GM19328 (cell line): ENCODE measurements around the gene ACAP2.

Source experiments
- ATAC-seq: cut with Tn5 transposase; IDR thresholded peaks from one replicate; pipeline ENCODE4 v1.9.1; 2021; ENCODE audit warnings: mild to moderate bottlenecking, moderate library complexity; ENCODE audit not compliant: unreplicated experiment

The ACAP2 gene

DNA sequence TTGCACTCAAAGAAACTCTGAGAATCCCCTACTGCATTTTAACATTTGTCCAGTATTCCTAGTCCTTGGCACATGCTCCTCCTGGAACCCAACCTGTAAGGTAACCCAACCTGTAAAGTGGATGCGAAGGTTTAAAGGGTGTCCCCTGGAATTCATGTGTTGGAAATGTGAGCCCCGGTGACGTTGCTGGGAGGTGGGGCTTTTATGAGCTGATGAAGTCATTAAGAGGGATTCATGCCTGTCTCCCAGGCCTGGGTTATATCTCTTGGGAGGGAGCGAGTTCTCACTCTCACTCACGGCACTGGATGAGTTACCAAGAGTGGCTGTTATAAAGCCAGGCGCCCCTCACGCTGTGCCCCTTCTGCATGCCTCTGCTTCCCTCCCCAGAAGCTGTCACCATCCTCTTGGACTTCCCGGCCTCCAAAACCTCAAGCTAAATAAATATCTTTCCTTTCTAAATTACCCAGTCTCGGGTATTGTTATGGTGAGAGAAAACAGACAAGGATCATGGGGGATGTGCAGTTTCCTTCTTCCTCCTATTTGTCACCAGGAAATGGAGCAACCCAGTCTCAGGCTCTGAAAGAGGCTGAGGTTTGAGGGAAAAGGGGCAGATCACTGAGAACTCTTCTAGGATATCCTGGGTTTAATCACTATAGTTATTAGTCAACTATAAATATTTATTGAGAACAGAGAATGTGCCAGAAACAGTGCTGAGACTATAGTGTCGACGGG, 179.5 kb downstream of the ACAP2 start:
- ATAC-seq: no peak

DNA sequence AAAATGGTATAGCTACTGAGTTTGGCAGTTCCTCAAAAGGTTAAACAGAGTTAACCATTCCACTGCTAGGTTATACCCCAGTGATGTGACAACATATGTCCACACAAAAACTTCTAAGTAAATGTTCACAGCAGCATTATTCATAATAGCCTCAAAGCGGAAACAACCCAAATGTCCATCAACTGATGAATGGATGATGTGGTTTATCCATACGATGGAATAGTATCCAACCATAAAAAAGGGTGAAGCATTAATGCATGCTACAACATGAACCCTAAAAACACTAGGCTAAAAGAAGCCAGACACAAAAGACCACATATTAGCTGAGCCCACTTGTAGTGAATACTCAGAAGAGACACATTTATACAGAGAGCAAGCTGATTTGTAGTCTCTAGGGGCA, 180.9 kb downstream of the ACAP2 start:
- no peak for ATAC-seq

DNA sequence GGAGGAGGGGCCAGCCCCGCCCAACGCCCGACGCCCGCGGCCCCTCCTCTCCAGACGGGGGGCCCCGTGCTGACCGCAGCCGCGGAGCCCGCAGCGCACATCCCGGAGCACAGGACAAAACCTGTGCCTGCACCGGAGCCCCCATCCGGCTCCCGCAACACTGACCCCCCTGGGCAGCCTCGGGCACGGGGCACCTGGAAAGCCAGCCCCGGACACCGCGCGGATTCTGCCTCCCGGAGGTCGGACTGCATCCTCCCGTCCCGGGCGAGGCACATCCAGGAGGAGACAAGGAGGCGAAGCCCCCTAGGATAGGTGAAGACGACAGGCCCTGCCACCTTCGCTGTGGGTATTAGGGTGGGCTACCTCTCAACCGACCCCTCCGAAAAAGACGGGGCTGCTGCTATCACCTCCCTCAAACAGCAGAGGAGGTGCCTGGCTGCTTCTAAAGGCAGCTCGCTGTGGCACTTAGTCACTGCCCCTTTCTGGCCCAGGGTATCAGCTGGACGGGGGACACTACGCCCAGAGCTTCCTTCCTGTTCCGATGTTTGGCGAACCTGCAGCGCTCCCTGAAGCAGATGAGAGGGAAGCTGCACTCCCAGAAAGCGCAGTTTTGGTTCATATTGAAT, 182.4 kb downstream of the ACAP2 start:
- peak; percentile 3 for ATAC-seq

DNA sequence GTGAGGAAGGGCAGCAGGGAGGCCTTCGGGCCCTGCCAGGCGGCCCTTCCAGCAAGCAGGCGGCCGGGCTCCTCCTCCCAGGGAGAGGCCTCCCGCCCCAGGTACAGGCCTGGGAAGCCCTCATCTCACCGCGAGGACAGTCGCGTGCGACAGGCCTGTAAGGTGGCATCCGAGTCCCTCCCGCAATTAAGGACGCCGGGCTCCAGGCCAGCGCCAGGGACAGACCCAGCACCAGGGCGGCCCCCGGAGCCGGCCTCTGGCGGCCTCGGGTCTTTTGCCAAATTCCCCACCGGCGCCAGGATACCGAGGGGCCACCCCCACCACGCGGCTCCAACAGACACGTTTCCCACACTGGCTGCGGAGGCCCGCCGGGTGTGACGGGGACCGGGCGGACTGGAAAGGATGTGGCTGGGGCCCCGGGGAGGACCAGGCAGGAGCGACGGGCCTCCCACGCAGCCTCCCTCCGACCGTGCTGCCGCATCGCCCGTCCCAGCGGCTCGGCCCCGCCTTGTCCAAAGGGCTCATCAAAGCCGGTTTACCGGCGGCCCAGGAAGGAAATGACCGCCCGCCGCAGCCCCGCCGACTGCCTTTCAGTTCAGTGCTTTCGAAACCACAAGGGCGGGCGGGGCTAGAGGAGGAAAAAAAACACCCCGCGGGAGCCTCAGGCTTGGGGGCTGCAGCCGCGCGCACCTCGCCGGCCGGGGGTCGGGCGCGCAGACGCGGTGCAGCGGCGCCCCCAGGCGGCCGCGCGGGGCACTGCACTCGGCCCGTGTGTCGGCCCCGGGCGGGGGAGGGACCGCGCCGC, 183.1 kb downstream of the ACAP2 start:
- peak; percentile 70 for ATAC-seq

DNA sequence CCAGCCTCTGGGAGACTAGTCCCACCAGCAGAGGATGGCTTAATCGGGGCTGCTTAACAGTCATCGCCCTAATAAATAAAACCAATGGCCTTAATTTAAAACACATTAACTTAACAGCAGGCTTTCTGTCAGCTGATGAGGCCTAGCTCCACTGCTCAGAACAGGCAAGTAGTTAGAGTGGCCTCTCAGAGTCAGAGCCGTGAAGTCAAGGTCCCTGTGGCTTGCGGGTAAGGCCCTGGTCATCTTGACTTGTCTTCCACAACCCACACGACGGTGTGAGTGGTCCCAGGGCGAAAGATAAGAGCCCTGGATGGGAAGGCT, 183.7 kb downstream of the ACAP2 start:
- no peak for ATAC-seq

DNA sequence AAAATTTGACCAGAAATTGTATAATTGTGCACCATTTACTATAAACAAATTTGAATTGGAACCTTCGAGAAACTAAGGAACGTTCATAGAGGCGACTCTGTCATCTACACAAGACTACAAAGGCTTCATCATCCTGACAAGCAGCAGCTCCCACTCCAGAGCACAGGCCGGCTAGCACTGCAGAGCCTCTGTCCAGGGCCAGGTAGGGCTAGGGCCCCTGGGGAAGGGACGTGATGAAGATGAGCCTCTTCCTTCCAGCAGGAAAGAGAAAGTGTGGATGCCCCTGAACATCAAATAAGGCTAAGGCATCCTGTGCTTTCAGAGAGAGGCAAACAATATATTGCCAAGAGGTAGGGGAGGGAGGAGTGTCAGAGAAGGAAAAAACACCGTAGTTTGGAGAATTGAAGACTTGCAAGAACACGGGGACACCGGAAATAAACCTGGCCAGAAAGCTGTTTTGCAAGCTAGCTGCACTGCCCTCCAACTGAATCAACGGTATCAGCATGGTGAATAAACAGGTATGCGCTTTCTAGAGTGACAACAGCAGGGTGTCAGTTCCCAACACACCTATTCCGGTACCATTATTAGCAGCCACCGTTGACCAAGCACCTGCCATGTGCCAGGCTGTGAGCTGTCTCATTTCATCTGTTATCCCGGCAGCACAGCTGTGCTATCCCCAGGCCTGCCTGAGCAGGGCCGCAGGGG, 184.2 kb downstream of the ACAP2 start:
- no peak for ATAC-seq

DNA sequence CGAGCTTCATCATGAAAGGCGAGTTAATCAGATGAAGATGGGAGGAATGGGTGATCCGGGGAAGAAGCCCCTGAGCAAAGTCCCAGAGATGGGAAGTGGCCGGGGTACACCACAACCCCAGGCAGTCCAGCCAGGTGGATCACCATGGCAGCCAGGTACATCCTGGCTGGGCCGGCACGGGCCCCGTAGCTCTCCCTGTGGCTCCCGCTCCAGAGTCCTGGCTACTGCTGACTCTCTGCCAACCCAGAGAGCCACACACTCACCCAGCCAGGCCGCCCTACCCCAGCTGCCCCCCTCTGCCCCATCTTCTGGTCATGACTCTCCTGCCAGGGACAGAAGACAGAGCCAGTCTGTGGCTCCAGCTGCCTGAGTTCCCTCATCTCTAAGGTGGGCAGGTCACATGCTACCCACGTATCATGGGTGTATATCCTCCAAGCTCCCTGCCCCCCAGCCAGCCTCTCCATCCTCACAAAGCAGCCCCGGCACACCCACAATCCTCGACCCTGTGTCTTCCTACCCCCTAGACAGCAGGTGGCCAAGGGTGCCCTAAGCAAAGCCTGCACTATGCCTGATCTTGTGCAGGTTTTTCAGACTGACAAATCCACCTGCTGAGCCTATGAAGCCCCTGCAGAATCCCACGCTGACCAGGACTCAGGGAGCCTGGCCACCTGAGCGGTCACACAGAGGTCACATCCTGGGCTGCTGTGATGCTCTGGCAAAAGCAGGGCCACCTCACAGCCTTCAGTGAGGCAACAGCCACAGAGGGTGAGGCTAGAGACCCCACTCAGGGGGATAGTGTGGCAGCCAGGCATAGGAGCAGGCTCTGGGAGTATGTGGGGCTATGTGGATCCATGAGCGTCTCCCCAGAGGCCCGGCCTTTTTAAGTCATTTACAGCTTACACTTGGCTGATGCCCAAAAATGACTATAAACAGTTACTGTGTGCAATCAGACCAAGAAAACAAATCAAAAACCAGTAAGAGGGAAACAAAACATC, 185.1 kb downstream of the ACAP2 start:
- ATAC-seq: no peak

DNA sequence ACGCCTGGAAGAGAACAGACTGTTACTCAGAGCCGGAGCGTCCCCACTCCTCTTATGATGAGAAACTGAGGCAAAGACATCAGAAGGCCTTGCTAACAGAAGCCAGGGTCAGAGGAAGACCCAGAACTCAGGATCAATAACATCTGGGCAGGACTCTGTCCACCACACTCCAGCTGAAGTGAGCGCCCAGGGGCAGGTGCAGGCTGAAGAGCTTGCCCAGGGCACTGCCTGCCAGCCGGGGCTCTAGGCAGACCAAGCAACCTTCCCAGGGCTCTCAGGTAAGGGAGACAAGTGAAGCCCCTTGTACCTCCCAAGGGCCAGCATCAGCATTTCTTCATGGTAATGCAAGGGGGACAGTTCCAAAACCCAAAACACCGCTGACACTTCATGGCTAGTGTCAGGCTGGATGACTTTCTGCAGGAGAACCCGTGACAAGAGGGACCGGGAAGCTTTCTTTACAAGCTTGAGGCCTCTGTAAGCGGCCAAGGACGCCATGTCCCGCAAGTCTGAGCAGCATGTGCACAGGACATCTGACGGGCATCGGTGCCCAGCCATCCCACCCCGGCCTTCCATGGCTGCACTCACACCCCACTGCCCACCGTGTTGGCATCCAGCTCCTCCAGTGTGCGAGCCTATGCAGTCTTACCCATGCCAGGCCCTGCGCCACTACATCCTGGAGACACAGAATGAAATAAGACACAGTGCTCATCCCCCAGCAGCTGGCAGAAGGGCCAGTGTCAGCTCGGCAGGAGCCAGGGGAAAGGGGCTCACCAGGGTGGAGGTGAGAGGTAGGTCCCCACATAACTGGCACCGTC, 186.0 kb downstream of the ACAP2 start:
- ATAC-seq: no peak

DNA sequence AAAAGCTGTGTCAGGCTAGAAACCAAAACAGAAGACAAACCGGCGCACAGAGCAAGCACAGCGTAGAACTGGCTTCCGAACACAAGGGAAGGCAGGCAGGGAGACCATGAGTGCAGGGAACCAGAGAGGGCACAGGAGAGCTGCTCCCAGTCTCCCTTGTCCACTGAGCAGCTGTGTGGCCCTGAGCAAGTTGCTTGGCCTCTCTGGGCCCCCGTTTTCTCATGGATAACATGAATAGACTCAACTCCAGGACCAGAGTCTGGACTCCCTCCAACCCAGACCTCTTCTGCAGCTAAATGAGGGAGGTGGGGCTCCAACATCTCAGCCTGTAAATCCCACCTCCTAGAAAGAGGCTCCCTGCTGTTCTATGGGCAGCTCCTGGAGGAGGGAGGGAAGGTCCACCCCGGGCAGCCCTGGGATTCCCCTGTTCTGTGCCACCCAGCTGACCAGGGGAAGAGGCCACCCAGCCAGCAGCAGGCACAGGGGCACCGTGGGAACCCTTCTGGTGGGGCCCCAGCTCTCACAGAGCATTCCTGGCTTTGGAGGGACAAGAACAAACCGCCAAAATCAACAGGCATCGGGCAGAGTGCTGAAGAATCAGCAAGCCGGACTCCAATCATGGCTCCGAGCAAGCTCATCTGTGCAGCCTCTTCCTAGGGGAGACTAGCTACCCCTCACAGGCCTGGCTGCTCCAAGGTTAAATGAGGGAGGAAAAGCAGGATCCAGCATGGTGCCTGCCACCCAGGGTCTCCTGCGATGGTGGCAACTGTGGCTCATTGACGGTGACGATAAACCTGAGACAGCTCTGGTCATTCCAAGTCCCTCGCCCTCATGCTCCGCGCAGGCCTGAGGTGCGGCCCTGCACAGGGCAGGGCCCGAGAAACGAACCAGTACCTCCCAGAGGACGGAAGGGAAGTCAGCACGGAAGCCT, 187.0 kb downstream of the ACAP2 start:
- ATAC-seq: no peak

DNA sequence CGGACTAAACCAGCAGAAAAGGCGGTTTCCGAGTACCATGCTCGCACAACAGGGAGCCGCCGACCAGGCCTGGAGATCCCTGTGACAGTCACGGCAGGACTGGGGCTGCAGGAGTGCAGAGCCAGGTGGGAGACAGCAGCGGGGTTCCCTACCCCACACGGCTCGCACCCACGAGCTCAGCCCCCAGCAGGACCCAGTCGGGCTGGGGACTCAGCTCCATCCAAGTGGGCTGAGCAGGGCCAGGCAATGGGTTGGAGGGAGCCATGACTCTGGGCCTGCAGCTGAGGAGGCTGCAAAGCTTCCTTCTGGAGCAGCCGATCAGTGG, 187.7 kb downstream of the ACAP2 start:
- ATAC-seq: no peak

DNA sequence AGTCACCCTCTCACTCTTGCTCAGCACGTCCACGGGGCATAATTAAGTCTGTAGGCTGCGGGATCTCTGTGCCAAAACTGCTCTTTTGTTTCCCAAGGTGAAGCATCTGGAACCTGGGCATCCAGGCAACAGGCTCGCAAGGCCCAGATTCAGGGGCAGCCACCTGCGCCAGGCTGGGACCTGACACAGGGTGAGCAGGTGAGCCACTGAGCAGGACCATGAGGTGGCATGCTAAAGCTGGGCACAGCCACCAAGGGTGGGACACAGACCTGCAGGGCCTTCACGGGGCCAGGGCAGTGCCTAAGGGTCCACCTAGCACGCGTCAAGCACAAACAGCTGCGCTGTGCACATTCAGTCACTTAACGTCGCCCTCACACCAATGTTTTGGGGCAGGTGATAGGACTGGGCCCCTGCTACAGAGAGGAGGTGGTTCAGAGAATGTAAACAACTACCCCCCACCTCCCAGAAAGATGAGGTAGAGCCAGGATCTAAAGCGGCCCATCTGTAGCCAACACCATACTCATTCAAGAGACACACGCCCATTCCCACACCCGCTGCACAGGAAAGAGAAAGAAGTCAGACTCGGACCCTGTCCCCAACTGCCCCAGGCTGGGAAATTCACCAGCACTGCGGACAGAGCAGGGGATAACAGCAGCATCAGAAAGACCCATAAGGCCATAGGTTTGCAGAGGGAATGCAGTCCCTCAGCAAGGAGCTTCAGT, 188.2 kb downstream of the ACAP2 start:
- ATAC-seq: no peak

DNA sequence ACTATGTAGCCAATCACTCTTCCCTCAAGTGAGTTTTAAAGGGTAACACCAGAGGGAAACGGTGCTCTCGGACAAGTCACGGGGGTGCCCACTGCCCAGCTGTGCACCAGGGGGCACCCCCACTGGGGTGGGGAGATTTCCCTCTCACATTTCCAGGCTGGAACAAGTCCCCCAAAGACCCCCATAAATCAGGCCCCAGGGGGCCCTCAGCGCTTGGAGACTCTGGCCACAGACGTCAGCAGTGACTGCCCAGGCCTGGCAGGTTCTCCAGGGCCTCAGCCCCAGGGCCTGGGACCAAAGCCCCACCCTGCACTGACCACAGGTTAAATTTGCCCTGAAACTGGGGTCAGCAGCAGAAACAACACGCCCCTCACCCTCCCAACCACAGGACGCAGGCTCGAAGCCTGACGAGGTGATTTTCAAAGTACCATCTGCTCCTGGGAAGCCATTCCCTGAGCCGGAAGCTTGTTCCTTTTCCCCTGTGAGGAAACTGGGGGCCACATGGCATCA, 188.8 kb downstream of the ACAP2 start:
- ATAC-seq: no peak

DNA sequence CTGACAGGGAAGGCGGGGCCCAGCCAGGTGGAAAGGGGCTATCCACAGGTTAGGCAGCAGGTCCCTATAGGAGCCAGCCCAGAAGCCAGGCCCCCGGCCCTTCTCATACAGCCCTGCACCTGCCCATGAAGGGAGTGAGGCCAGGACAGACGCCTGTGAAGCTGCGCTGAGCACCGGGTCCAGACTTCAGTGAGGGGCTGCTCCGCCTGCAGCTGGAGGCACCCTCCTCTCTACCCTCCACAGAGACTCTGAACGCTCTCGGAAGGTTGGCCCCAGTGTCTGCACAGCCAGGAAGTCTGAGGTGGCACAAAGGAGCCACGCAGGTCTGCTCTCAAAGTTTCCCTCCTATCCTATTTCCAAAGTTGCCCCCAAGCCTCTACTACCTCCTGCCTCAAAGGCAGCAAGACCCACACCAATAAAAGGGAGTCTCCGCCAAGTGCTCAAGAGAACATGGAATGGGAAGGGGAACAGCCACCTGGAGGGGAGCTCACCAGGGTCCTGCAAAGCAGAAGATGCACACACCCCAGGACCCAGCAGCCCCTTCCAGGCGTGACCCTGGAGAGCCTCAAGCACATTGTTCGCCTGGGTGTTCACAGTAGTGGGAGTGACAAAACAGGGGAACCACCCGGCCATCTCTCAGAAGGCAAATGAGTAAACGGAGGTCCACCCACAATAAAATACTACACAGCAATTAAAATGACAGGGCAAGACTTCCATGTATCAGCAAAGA, 191.3 kb downstream of the ACAP2 start:
- no peak for ATAC-seq

DNA sequence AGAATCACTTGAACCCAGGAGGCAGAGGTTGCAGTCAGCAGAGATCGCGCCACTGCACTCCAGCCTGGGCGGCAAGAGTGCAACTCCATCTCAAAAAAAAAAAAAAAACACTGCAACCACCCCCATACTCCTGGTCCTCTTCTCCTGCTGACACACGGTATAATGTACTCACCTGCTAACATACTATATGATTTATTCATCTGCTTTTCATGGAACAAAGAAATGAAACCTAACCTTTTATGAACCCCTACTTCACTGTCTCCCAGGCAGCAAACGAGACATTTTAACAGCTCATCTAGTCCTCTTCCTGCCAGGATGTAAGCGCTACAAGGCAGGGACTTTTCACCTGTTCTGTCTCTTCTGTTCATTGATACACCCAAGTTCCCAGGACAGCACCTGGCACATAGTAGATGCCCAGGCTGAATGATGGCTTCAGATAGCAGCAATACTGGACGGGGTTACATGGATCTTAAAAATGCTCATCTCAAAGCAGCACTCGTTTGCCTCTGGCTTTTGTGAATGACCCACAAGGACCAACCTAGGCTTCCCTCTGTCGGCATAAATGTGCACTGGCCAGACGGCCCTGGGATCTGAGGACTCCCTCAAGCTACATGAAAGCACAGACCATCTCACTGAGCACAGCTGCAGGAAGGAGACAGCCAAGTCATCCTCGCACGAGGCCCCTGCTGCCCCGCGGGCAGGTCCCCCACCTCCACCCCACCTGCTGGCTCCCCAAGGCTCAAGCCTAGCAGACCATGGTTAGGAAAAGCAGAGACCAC, 192.2 kb downstream of the ACAP2 start:
- no peak for ATAC-seq

DNA sequence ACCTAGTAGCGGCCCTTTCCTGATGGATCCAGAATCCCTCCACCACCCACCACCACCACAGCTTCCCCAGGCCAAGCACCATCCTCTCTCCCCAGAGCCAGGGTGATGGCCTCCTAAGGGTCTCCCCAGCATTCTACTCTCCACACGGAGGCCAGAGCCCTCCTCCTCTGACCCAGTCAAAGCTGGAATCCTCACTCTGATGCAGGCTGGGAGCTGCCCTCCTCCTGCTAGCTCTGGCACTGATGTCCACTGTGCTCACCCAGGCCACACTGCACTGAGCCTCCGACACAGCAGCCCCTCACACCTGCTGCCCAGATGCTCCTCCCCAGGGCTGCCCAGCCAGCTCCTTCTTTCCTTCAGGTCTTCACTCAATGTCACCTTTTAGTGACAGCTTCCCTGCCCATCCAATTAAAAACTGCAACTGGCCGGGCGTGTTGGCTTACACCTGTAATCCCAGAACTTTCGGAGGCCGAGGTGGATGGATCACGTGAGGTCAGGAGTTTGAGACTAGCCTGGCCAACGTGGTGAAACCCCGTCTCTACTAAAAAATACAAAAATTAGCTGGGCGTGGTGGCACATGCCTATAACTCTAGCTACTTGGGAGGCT, 192.9 kb downstream of the ACAP2 start:
- ATAC-seq: no peak
